ENCODE data around the gene NGEF.

DNA sequence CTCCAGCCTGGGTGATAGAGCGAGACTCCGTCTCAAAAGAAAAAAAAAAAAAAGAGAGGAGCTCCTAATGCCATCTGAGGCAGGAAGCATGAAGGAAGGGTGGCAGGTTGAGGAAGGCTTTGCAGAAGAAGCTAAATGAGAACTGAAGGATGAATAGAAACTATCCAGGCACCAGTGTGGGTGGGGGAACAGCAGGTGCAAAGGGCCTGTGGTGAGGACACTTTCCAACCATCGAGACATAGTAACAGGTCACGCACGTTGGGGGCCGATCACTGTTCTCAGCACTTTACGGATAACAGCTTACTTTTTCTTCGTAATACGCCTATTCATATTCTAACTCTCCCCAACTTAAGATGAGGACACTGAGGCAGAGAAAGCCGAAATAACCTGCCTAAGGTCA is 58.4 kb downstream of the NGEF start:
- TF ChIP-seq POLR2A (IDR thresholded peaks at IDR 0.05; ENCODE audit: low read length) (no peak), GATA1 (IDR thresholded peaks at IDR 0.05; ENCODE audit: low read depth, low read length) (no peak)

Data from erythroblast (primary cell).